GM13977 (cell line): ENCODE data around the gene DDI2.

Source experiments
- DNase-seq: peaks from one replicate; pipeline ENCODE4 v3.0.0; 2012; ENCODE audit warnings: low spot score
- in situ Hi-C: fragments of 300-500 bp; cut with MboI; formaldehyde crosslinking; loops from one replicate; pipeline ENCODE4 v1.12.0; 2022; ENCODE audit warnings: low sequenced_read_pairs, low pct_unique_long_range_greater_than_20kb, mixed read lengths, inconsistent platforms; ENCODE audit not compliant: unreplicated experiment
- TF ChIP-seq, protein P1 (sequence below): IDR thresholded peaks from 2 replicates; pipeline ENCODE4 v1.5.1; 2012; ENCODE audit warnings: mild to moderate bottlenecking, control low read depth; ENCODE audit not compliant: insufficient read depth; ENCODE audit errors: extremely low read depth, missing control alignments

DDI2 gene

DNA sequence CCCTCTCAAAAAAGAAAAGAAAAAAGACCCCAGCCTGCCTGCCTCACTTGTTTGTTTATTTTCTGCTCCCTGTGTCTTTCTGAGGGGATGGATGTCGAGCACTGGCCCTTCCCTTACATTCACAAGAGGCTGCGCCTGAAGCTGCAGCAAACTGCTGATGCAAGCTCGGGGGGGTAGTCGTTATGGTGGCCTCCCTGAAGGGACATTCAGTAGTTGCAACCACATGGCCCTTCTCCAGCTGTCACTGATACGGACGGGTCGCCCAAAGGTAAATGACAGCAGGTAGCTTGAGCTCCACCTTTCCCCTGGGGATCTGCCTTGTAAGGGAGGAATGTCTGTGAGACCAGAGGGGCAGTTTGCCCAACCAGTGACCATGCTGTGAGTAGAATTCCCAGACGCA is 84.5 kb downstream of the DDI2 start:
- TF ChIP-seq, protein P1, sequence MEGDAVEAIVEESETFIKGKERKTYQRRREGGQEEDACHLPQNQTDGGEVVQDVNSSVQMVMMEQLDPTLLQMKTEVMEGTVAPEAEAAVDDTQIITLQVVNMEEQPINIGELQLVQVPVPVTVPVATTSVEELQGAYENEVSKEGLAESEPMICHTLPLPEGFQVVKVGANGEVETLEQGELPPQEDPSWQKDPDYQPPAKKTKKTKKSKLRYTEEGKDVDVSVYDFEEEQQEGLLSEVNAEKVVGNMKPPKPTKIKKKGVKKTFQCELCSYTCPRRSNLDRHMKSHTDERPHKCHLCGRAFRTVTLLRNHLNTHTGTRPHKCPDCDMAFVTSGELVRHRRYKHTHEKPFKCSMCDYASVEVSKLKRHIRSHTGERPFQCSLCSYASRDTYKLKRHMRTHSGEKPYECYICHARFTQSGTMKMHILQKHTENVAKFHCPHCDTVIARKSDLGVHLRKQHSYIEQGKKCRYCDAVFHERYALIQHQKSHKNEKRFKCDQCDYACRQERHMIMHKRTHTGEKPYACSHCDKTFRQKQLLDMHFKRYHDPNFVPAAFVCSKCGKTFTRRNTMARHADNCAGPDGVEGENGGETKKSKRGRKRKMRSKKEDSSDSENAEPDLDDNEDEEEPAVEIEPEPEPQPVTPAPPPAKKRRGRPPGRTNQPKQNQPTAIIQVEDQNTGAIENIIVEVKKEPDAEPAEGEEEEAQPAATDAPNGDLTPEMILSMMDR: no peak
- no peak for DNase-seq
- in situ Hi-C loops: no loop called here

GRCh38 chr1:15702722-15703550 is 85.7 kb downstream of the DDI2 start:
- TF ChIP-seq, protein P1: no peak
- DNase-seq: no peak
- in situ Hi-C loops: no loop called here

- DNase-seq: no peak
- TF ChIP-seq, protein P1: no peak
- in situ Hi-C loops: no loop called here
Observed at GRCh38 chr1:15703562-15703961, 86.3 kb downstream of the DDI2 start.

DNA sequence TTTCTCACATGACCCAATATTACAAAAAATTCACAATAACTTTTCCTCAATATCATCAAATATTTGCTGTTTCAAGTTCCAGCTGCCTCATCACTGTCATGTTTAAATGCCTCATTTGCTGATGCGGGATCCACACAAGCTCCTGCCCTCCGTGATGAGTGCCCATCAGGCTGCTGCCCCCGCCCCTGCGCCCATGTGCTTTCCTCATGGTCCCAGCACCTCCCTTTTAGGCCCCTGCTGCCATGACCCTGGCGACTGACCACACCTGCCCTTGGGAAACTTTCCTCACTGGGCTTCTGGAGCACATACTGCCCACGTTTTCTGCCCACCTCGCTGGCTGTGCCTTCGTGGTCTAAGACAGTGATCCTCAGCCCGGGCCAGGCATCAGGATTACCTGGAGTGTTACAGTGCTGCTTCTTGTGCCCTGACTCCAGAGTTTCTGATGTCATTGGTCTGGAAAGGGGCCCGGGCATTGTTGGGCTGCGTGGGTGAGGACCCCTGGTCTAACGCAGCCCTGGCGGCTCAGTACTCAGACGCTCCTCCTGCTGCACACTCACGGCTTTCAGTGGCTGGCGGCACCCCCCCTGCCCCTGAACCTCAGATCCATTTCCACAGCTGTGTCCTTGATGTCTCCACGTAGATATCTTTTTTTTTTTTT is 87.4 kb downstream of the DDI2 start:
- TF ChIP-seq, protein P1: no peak
- DNase-seq: no peak
- in situ Hi-C loops: no loop called here

- DNase-seq: no peak
- TF ChIP-seq, protein P1: no peak
- in situ Hi-C loops: no loop called here
Observed at GRCh38 chr1:15705184-15705566, 87.9 kb downstream of the DDI2 start.

DNA sequence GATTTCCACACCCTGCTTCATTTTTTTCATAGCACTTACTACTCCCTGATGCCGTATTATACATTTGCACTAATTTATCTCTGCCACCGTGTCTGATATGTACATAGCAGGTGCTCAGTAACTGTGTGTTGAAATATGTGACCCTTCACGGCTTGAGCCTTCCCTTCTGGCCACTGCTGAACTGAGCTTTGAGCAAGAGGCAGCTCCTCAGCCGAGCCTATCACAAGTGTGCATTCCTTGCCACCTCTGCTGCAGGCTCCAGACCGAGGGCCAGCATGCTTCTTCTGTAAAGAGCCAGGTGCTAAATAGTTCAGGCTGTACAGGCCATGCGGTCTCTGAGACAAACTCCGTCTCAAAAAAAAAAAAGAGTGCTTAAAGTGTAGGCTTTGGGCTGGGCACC is 89.5 kb downstream of the DDI2 start:
- TF ChIP-seq, protein P1: no peak
- in situ Hi-C loops: no loop called here
- no peak for DNase-seq
